GM12864 (cell line): ENCODE data around the gene SCFD2.

Experiments used
- DNase-seq: peaks from one replicate; pipeline ENCODE4 v3.0.0-alpha.2; 2011; ENCODE audit warnings: low read depth
- H3K4me3 ChIP-seq: 2 replicates; pipeline ENCODE4 v1.5.1; 2011; ENCODE audit warnings: mild to moderate bottlenecking, low read depth, low read length, control low read depth
- TF ChIP-seq, protein P1 (sequence below): IDR thresholded peaks from 2 replicates; pipeline ENCODE4 v1.5.1; 2011; ENCODE audit warnings: low read depth, mild to moderate bottlenecking, moderate library complexity, low read length, control low read depth, inconsistent platforms; ENCODE audit errors: missing control alignments

Gene SCFD2

DNA sequence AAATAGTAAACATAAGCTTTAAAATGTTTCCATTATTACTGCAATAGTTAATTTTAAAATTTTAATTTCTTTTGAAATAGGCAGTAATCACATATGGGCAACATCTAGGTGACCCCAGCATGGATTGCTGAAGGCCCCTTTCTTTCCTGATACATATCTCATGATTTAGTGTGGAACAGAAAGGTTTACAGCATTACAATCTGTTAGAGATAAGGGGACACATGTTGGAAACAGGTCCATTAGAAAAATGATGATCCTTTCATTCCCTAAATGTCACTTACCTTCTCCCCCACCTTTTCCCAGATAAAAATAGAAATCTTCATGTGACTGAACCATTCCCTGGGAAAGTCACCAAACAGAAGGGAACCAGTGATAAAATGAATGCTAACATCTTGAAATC lies 413.3 kb downstream of the SCFD2 start:
- no peak for DNase-seq

DNA sequence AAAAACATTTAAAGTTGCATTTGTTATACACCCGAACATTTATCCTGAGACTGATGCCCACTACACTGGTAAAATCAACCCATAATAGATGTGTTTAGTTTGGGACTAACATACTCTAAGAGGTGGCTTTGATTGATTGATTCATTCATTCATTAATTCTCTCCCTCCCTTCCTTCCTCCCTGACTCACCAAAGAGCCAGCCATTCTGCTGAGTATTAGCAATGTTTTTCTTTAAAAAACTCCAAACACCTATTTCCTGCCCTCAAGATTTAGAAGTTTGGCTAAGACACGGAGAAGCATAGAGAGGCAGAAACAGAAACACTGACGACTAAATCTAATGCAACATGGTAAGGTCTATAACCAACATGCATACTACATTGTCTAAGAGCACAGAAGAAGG lies 414.8 kb downstream of the SCFD2 start:
- no peak overlapping the region for H3K4me3 ChIP-seq
- DNase-seq, result no peak
- TF ChIP-seq, protein P1, sequence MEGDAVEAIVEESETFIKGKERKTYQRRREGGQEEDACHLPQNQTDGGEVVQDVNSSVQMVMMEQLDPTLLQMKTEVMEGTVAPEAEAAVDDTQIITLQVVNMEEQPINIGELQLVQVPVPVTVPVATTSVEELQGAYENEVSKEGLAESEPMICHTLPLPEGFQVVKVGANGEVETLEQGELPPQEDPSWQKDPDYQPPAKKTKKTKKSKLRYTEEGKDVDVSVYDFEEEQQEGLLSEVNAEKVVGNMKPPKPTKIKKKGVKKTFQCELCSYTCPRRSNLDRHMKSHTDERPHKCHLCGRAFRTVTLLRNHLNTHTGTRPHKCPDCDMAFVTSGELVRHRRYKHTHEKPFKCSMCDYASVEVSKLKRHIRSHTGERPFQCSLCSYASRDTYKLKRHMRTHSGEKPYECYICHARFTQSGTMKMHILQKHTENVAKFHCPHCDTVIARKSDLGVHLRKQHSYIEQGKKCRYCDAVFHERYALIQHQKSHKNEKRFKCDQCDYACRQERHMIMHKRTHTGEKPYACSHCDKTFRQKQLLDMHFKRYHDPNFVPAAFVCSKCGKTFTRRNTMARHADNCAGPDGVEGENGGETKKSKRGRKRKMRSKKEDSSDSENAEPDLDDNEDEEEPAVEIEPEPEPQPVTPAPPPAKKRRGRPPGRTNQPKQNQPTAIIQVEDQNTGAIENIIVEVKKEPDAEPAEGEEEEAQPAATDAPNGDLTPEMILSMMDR, result no peak

More for the DNA sequence above, 413.3 kb downstream of the SCFD2 start:
- TF ChIP-seq, protein P1, result no peak
- no peak overlapping the region for H3K4me3 ChIP-seq

DNA sequence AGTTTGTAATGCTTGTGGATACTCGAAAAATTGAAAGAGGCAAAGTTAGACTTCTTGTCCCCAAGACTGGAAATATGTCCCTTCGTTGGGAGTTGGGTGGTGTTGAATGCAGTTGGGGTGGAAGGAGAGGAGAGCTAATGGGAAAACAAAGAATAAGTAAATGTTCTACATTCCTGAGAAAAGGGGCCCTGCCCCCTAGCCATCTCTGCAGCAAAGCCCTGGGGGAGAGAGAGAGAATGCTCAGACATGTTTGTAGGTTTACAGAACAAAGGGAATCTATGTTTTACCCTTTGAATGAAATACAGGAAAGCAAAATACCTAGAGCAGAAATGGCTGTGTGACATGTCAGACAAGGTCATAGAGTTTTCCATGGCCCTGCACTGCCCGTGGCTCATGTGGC lies 415.6 kb downstream of the SCFD2 start:
- H3K4me3 ChIP-seq, result no peak overlapping the region
- TF ChIP-seq, protein P1, result no peak
- no peak for DNase-seq

DNA sequence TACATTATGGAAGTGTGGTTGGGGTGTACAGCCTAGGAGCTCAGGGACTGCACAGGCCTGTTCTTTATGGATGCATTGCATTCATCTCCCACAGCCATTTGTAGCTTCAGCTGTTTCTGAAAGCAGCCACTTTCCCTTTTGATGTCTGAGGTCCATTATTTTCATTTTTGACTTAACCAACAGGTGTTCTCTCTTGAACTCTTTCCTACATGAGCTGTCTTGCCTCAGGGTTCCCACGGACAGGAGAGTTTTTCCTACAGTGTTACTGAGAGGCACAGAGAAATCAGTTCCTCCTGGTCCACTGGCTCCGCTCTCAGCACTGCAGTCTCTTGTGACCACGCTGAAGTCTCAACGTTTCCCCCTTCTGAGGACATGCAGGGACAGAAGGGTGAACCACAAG lies 416.5 kb downstream of the SCFD2 start:
- TF ChIP-seq, protein P1, result no peak
- DNase-seq, result no peak
- H3K4me3 ChIP-seq, result no peak overlapping the region

DNA sequence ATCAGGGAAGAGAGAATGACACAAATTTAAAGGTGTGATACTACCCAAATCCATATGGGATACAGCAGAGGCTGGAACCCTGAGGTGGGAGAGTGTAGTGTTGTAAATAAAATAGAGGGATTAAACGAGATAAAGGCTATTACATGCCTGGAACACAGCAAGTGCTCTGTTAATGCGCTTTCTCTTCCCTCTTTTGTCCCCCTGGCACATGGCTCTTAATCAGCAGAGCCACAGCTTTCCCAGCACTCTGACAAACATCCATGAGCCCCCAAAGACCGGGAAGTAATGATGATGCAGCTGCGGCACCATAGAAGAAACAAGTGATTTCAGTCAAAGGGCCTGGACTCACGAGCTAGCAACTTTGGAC lies 417.8 kb downstream of the SCFD2 start:
- DNase-seq, result no peak
- H3K4me3 ChIP-seq, result no peak overlapping the region
- TF ChIP-seq, protein P1, result no peak

DNA sequence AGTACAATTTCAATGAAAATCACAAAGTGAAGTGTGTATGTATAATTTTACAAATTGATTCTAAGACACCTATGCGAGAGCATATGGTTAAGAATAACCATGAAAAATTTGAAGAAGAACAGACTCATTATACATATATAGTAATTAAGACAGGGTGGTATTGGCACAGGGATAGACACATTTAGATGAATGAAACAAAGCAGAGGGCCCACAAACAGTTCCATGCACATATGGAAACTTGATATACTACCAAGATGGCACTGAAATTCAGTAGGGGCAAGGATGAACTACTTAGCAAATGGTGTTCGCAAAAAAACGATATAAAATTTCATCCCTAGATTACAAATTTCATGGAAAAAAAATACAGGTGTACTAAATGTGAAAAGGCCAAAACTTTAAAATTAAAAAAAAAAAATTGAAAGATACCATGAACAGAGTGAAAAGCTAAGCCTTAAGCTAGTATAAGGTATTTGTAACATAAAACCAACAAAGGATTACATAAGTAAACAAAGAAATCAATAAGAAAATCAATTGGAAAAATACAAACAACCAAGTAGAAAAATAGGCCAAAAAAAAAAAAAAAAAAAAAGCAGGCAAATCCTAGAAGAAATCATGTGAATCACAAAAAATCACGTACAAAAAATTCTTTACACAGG lies 418.3 kb downstream of the SCFD2 start:
- DNase-seq, result no peak
- TF ChIP-seq, protein P1, result no peak
- H3K4me3 ChIP-seq, result no peak overlapping the region

DNA sequence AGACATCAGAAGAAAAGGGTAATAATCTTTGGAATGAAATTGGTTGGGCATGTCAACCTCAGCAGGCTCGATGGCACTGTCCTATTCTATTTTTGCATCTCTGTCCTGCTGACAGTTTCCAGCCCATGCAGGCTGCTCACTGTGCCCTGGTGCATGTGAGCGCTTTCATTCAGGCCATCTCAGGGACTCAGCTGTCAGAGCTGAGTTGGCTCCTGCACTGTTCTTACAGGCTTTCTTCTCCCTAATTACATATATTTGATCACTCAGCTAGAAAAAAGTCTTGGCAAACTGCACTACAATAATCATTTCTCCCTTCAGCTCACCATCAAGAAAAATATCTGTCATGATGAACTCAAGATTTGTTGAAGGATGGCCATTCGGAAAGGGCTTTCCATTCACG lies 419.0 kb downstream of the SCFD2 start:
- no peak overlapping the region for H3K4me3 ChIP-seq
- TF ChIP-seq, protein P1, result no peak
- no peak for DNase-seq
